ENCODE data around the gene MLIP. TPM values are rescaled to one million over a fixed set of nuclear protein-coding genes. Genes with fewer than 3 reads are reported as not detected.

MLIP gene
- total RNA-seq, 1 donor from 2014 or later: not detected

- H3K27me3 ChIP-seq: no peaks in the 10 kb centered on the region
- H3K4me3 ChIP-seq: no peak overlapping the region
- DNase-seq (ENCODE audit: extremely low spot score in 2 of 2): no peak
- intact Hi-C loops (cut with DNase I): no loop called here
- no peaks in the 10 kb centered on the region for H3K9me3 ChIP-seq
- H3K27ac ChIP-seq: no peak overlapping the region
- no peak for TF ChIP-seq POLR2A (IDR thresholded peaks at IDR 0.05)
- no peaks in the 10 kb centered on the region for H3K36me3 ChIP-seq
- H3K4me1 ChIP-seq: no peaks in the 10 kb centered on the region
Observed at GRCh38 chr6:54252496-54252895, 141.3 kb downstream of the MLIP start.

GRCh38 chr6:54252916-54253315, 141.7 kb downstream of the MLIP start:
- intact Hi-C loops (cut with DNase I): no loop called here
- H3K4me1 ChIP-seq: no peaks in the 10 kb centered on the region
- no peak for TF ChIP-seq POLR2AphosphoS5 (IDR thresholded peaks at IDR 0.05; ENCODE audit: insufficient read depth in 1 of 2, low read depth in 1 of 2)
- no peak for TF ChIP-seq POLR2A (IDR thresholded peaks at IDR 0.05)
- no peak for TF ChIP-seq CTCF (IDR thresholded peaks at IDR 0.05)
- no peak overlapping the region for H3K4me3 ChIP-seq
- H3K27ac ChIP-seq: no peak overlapping the region
- no peaks in the 10 kb centered on the region for H3K27me3 ChIP-seq
- no peaks in the 10 kb centered on the region for H3K36me3 ChIP-seq
- DNase-seq (ENCODE audit: extremely low spot score in 2 of 2): no peak
- H3K9me3 ChIP-seq: no peaks in the 10 kb centered on the region

GRCh38 chr6:54254886-54255285, 143.6 kb downstream of the MLIP start:
- no peak for DNase-seq (ENCODE audit: extremely low spot score in 2 of 2)
- Histone ChIP-seq H3K4me1 (no peaks in the 10 kb centered on the region), H3K36me3 (no peaks in the 10 kb centered on the region), H3K27ac (no peak overlapping the region), H3K4me3 (no peak overlapping the region), H3K9me3 (no peaks in the 10 kb centered on the region), H3K27me3 (no peaks in the 10 kb centered on the region)
- TF ChIP-seq CTCF (IDR thresholded peaks at IDR 0.05): no peak
- TF ChIP-seq POLR2AphosphoS5 (IDR thresholded peaks at IDR 0.05; ENCODE audit: insufficient read depth in 1 of 2, low read depth in 1 of 2): no peak
- TF ChIP-seq POLR2A (IDR thresholded peaks at IDR 0.05): no peak
- intact Hi-C loops (cut with DNase I): no loop called here

- no peak for TF ChIP-seq POLR2AphosphoS5 (IDR thresholded peaks at IDR 0.05; ENCODE audit: insufficient read depth in 1 of 2, low read depth in 1 of 2)
- no peak for TF ChIP-seq CTCF (IDR thresholded peaks at IDR 0.05)
- no peak for TF ChIP-seq POLR2A (IDR thresholded peaks at IDR 0.05)
- no peaks in the 10 kb centered on the region for H3K27me3 ChIP-seq
- H3K4me1 ChIP-seq: no peaks in the 10 kb centered on the region
- H3K36me3 ChIP-seq: no peaks in the 10 kb centered on the region
- H3K27ac ChIP-seq: no peak overlapping the region
- DNase-seq (ENCODE audit: extremely low spot score in 2 of 2): no peak
- intact Hi-C loops (cut with DNase I): no loop called here
- no peaks in the 10 kb centered on the region for H3K9me3 ChIP-seq
- no peak overlapping the region for H3K4me3 ChIP-seq
Observed at GRCh38 chr6:54255886-54256285, 144.6 kb downstream of the MLIP start.

- no peaks in the 10 kb centered on the region for H3K36me3 ChIP-seq
- no peak overlapping the region for H3K4me3 ChIP-seq
- intact Hi-C loops (cut with DNase I): no loop called here
- no peak for DNase-seq (ENCODE audit: extremely low spot score in 2 of 2)
- TF ChIP-seq POLR2AphosphoS5 (IDR thresholded peaks at IDR 0.05; ENCODE audit: insufficient read depth in 1 of 2, low read depth in 1 of 2) (no peak), POLR2A (IDR thresholded peaks at IDR 0.05) (no peak), CTCF (IDR thresholded peaks at IDR 0.05) (no peak)
- no peaks in the 10 kb centered on the region for H3K9me3 ChIP-seq
- H3K27me3 ChIP-seq: no peaks in the 10 kb centered on the region
- H3K4me1 ChIP-seq: no peaks in the 10 kb centered on the region
- no peak overlapping the region for H3K27ac ChIP-seq
Observed at GRCh38 chr6:54260025-54260424, 148.8 kb downstream of the MLIP start.

GRCh38 chr6:54262499-54262898, 151.3 kb downstream of the MLIP start:
- H3K27me3 ChIP-seq: no peaks in the 10 kb centered on the region
- intact Hi-C loops (cut with DNase I): no loop called here
- no peaks in the 10 kb centered on the region for H3K9me3 ChIP-seq
- H3K27ac ChIP-seq: no peak overlapping the region
- H3K4me1 ChIP-seq: no peaks in the 10 kb centered on the region
- no peak for TF ChIP-seq POLR2AphosphoS5 (IDR thresholded peaks at IDR 0.05; ENCODE audit: insufficient read depth in 1 of 2, low read depth in 1 of 2)
- no peak for TF ChIP-seq CTCF (IDR thresholded peaks at IDR 0.05)
- TF ChIP-seq POLR2A (IDR thresholded peaks at IDR 0.05): no peak
- no peak for DNase-seq (ENCODE audit: extremely low spot score in 2 of 2)
- no peak overlapping the region for H3K4me3 ChIP-seq
- H3K36me3 ChIP-seq: no peaks in the 10 kb centered on the region

All from vagina (tissue), 2 donors.